ENCODE measurements around the gene PCIF1.

Gene PCIF1

DNA sequence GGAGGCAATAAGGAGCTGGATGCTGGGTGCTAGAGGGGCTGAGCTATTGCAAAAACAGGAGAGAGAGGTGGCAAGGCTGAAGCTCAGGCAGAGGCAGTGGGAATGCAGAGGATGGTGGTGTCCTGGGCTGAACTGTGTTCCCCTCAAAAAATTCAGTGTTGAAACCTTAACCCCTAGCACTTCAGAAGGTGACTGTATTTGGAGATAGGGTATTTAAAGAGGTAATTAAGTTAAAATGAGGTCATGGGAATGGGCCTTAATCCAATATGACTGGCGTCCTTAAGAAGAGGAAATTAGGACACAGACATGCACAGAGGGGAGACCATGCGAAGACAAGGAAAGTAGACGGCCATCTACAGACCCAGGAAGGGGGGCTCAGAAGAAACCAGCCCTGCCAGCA, 62.7 kb downstream of the PCIF1 start:
- no peak for DNase-seq

All from inflammatory macrophage treated with lipopolysaccharide for 4 hours (primary cell).